ENCODE results near the gene MRPS35.

GRCh38 chr12:27693403-27693802 lies 17.2 kb upstream of the MRPS35 start:
- no peak for TF ChIP-seq CTCF (IDR thresholded peaks at IDR 0.05)
- TF ChIP-seq POLR2A (IDR thresholded peaks at IDR 0.05), result no peak
